NB4 (cell line): ENCODE results near the gene KIF24.

Experiments
- DNase-seq: peaks from one replicate; pipeline ENCODE4 v3.0.0; 2010; ENCODE audit warnings: low read depth
- H3K4me3 ChIP-seq: one replicate; pipeline ENCODE4 v1.5.1; 2011; ENCODE audit warnings: mild to moderate bottlenecking, low read depth, low read length, moderate library complexity
- MYC ChIP-seq: IDR thresholded peaks from 2 replicates; pipeline ENCODE4 v1.6.1; 2011; ENCODE audit warnings: low read depth, low read length
- POLR2A ChIP-seq: IDR thresholded peaks from 2 replicates; pipeline ENCODE4 v1.6.1; 2011; ENCODE audit warnings: mild to moderate bottlenecking; ENCODE audit not compliant: insufficient read length; ENCODE audit errors: extremely low read depth
- TF ChIP-seq, protein P1 (sequence below): IDR thresholded peaks from one replicate; pipeline ENCODE4 v1.5.1; 2012; ENCODE audit warnings: low read depth, low read length
- TF ChIP-seq, protein P2 (sequence below): IDR thresholded peaks from 2 replicates; pipeline ENCODE4 v1.6.1; 2011; ENCODE audit warnings: low read depth, low read length

KIF24 gene

DNA sequence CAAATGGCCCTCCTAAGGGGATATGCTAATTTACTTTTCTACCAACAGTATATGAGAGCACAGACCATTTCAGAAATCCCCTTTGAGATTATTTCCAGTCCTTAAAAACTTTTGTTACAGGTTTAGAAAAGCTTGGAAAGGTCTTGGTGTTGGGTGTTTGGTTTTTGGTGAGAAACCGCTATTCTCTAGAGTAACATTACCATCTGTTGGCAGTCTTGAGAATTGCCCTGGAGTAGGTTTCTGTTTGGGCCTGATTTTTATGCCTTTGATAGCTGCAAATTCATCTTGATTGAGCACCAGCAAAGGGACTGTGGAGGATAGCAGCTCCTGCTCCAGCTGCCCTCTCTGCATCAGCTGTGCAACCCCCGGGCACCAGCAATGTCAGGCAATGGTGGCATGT, 8.3 kb upstream of the KIF24 start:
- TF ChIP-seq, protein P1, sequence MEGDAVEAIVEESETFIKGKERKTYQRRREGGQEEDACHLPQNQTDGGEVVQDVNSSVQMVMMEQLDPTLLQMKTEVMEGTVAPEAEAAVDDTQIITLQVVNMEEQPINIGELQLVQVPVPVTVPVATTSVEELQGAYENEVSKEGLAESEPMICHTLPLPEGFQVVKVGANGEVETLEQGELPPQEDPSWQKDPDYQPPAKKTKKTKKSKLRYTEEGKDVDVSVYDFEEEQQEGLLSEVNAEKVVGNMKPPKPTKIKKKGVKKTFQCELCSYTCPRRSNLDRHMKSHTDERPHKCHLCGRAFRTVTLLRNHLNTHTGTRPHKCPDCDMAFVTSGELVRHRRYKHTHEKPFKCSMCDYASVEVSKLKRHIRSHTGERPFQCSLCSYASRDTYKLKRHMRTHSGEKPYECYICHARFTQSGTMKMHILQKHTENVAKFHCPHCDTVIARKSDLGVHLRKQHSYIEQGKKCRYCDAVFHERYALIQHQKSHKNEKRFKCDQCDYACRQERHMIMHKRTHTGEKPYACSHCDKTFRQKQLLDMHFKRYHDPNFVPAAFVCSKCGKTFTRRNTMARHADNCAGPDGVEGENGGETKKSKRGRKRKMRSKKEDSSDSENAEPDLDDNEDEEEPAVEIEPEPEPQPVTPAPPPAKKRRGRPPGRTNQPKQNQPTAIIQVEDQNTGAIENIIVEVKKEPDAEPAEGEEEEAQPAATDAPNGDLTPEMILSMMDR = no peak
- TF ChIP-seq MYC = no peak
- TF ChIP-seq, protein P2, sequence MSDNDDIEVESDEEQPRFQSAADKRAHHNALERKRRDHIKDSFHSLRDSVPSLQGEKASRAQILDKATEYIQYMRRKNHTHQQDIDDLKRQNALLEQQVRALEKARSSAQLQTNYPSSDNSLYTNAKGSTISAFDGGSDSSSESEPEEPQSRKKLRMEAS = no peak
- no peak for TF ChIP-seq POLR2A
- H3K4me3 ChIP-seq = no peak overlapping the region
- DNase-seq = peak; percentile 34

DNA sequence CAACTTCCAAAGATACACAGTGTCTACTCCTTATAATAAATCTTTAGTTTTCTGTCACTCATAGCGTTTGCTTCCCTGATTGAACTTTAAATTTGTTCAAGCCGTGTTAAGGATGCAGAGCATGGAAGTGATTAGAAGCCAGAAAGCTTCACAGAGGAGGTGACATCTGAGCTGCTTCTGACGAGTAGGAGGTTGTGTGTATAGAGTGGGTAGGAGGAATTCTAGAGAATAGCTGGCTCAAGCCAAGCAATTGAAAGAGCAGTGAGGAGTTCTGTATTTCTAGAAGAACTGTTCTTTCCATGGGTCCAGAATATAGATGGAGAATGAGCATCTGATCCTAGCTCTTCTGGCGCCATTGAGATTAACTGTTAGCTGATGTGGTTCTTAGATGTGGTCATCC, 6.3 kb upstream of the KIF24 start:
- DNase-seq = no peak
- no peak for TF ChIP-seq MYC
- TF ChIP-seq, protein P1 = no peak
- TF ChIP-seq POLR2A = no peak
- TF ChIP-seq, protein P2 = no peak
- H3K4me3 ChIP-seq = no peak overlapping the region

DNA sequence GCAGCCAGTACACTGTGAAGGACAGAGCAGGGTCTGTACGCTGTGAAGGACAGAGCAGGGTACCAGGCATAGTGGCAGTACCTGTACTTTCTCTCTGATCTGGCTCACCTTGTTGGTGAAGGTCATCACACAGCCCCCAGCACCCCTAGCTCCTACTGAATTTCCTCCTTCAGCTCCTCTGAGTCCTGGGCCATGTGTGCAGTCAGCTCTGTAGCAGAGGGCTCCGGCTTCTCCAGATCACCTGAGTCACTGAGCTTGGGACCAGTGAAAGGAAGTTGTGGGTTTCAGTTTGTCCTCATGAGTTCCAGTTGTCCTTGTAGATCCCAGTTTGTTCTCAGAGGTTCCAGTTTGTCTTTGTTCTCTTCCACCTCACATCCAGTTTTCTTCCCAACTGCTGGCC, 5.8 kb upstream of the KIF24 start:
- TF ChIP-seq MYC = no peak
- TF ChIP-seq, protein P1 = no peak
- TF ChIP-seq, protein P2 = no peak
- no peak for DNase-seq
- H3K4me3 ChIP-seq = no peak overlapping the region

DNA sequence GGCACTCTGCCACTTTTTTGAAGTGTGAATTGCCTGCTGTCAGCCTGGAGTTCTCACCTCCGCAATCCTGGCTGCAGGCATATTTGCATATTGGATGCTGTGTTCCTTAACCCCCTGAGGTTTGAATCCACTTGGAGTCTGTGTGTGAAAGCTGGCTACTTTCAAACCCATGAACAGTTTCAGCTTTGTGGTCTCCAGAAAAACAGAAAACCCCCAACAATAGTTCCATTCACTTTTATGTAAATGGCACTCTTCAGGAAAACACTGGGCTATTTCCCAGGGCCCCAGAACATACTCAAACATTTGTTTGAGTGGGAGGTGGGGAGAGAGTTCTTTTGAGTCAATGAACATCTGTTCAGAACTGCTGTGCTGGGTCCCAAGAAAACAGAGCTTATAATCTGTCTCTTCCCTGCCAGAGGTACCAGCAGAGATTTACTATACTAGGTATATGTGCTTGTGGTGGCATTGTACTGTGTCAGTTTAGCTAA, 5.3 kb upstream of the KIF24 start:
- DNase-seq = no peak
- TF ChIP-seq MYC (no peak), POLR2A (no peak)
- TF ChIP-seq, protein P1 = no peak
- H3K4me3 ChIP-seq = no peak overlapping the region

DNA sequence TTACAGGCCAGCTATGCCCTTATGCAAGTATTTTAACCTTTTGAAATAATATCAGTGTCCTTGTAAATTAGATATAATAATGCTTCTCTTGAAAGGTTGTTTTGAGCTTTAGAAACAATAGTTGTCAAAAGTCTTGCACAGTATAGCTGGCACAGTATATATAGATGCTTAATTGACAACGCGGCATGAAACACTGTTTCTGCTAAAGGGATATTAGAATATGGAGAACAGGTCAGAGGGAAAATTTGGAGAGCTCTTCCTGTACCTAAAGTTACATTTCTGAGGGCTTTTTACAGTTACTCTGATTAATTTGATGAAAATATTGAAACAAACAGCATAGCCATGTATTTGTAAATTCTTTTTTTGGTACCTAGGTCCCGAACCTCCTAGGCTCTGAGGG, 4.8 kb upstream of the KIF24 start:
- DNase-seq = no peak
- no peak overlapping the region for H3K4me3 ChIP-seq
- TF ChIP-seq POLR2A = no peak
- TF ChIP-seq, protein P1 = no peak
- TF ChIP-seq MYC = no peak
- TF ChIP-seq, protein P2 = no peak
